SK-N-SH (cell line): ENCODE data around the gene KRTAP5-5.

Source experiments
- GABPA ChIP-seq: IDR thresholded peaks from 2 replicates; pipeline ENCODE4 v1.4.0; 2012; ENCODE audit warnings: low read depth, mild to moderate bottlenecking
- POLR2AphosphoS5 ChIP-seq: IDR thresholded peaks from 2 replicates; pipeline ENCODE4 v1.6.1; 2012; ENCODE audit warnings: low read depth, low read length
- RCOR1 ChIP-seq: fragments of 150-350 bp; IDR thresholded peaks from 2 replicates; pipeline ENCODE4 v1.6.1; 2017; ENCODE audit warnings: antibody characterized with exemption, low read length
- SMC3 ChIP-seq: IDR thresholded peaks from 2 replicates; pipeline ENCODE4 v1.6.1; 2012; ENCODE audit warnings: low read depth, low read length, improper control_type of control experiment
- TAF1 ChIP-seq: IDR thresholded peaks from 2 replicates; pipeline ENCODE4 v1.6.1; 2012; ENCODE audit warnings: low read depth, mild to moderate bottlenecking, low read length, moderate library complexity, borderline replicate concordance
- TF ChIP-seq, protein P1 (sequence below): fragments of 200-600 bp; sonication (generic); IDR thresholded peaks from 2 replicates; pipeline ENCODE4 v1.6.1; 2017; ENCODE audit warnings: antibody characterized with exemption, mild to moderate bottlenecking, moderate library complexity

DNA sequence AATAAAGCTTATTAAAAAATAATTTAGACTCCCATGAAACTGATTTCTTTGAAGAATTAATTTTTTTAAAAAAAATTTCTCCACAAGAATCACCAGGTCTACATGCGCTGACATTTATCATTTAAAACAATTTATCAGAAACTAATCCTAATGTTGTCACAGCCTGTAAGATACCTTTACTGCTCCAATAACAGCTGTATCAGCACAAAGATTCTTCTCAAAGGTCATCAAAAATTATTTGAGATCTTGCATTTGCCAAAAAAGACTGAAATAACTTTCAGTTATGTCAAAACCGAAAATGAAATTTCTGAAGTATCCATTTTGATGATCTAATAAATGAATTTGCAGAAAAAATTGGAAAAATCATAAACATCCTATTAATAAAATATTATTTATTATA lies 8.1 kb downstream of the KRTAP5-5 start:
- TF ChIP-seq, protein P1, sequence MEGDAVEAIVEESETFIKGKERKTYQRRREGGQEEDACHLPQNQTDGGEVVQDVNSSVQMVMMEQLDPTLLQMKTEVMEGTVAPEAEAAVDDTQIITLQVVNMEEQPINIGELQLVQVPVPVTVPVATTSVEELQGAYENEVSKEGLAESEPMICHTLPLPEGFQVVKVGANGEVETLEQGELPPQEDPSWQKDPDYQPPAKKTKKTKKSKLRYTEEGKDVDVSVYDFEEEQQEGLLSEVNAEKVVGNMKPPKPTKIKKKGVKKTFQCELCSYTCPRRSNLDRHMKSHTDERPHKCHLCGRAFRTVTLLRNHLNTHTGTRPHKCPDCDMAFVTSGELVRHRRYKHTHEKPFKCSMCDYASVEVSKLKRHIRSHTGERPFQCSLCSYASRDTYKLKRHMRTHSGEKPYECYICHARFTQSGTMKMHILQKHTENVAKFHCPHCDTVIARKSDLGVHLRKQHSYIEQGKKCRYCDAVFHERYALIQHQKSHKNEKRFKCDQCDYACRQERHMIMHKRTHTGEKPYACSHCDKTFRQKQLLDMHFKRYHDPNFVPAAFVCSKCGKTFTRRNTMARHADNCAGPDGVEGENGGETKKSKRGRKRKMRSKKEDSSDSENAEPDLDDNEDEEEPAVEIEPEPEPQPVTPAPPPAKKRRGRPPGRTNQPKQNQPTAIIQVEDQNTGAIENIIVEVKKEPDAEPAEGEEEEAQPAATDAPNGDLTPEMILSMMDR: no peak
- no peak for TF ChIP-seq TAF1
- no peak for TF ChIP-seq GABPA
- TF ChIP-seq RCOR1: no peak
- TF ChIP-seq POLR2AphosphoS5: no peak
- no peak for TF ChIP-seq SMC3
